Mesenchymal stem cell (in vitro differentiated cells and primary cell): ENCODE results near the gene SOCS1.
"Not testable (repeated sequence)": the region's sequence is repeated elsewhere in the genome, so short reads cannot be mapped to it uniquely, and the experiment has no call there.

Experiments
- DNase-seq: peaks from one replicate; pipeline ENCODE4 v3.0.0-alpha.2; 2013
- H2AFZ ChIP-seq: one replicate; pipeline ENCODE4 v1.6.1; 2013; ENCODE audit warnings: low read depth, mild to moderate bottlenecking, control low read depth, inconsistent platforms, low read length, moderate library complexity
- H2AK5ac ChIP-seq: 2 replicates; pipeline ENCODE4 v1.6.1; 2013; ENCODE audit warnings: low read length, moderate library complexity, mild to moderate bottlenecking, inconsistent platforms; ENCODE audit not compliant: severe bottlenecking
- H2BK120ac ChIP-seq: one replicate; pipeline ENCODE4 v1.6.1; 2013; ENCODE audit warnings: low read depth, mild to moderate bottlenecking, inconsistent platforms, low read length, moderate library complexity
- H2BK12ac ChIP-seq, 2 experiments: one replicate each; pipeline ENCODE4 v1.6.1; 2013; ENCODE audit warnings: inconsistent platforms in 2 of 2, low read length in 2 of 2, mild to moderate bottlenecking in 2 of 2, moderate library complexity in 2 of 2, control low read depth in 1 of 2
- H2BK15ac ChIP-seq: one replicate; pipeline ENCODE4 v1.6.1; 2013; ENCODE audit warnings: mild to moderate bottlenecking, low read depth, inconsistent platforms; ENCODE audit not compliant: poor library complexity, severe bottlenecking
- H2BK5ac ChIP-seq: 2 replicates; pipeline ENCODE4 v1.6.1; 2013; ENCODE audit warnings: low read depth, mild to moderate bottlenecking, low read length, control low read depth, inconsistent platforms; ENCODE audit not compliant: poor library complexity, severe bottlenecking
- H3K14ac ChIP-seq, 2 experiments: one replicate each; pipeline ENCODE4 v1.6.1; 2013; ENCODE audit warnings: inconsistent platforms in 2 of 2, low read length in 2 of 2, control low read depth in 1 of 2, mild to moderate bottlenecking in 1 of 2, moderate library complexity in 1 of 2
- H3K18ac ChIP-seq, 2 experiments: one replicate each; pipeline ENCODE4 v1.6.1; 2013; ENCODE audit warnings: inconsistent platforms in 2 of 2, low read length in 2 of 2, control low read depth in 1 of 2, low read depth in 1 of 2, mild to moderate bottlenecking in 1 of 2
- H3K23ac ChIP-seq, 2 experiments: one replicate each; pipeline ENCODE4 v1.6.1; 2013; ENCODE audit warnings: inconsistent platforms in 2 of 2, low read length in 2 of 2, mild to moderate bottlenecking in 2 of 2, moderate library complexity in 2 of 2, control low read depth in 1 of 2
- H3K27ac ChIP-seq: 2 replicates; pipeline ENCODE4 v1.5.1; 2013; ENCODE audit warnings: mild to moderate bottlenecking, moderate library complexity, low read length, control low read depth, inconsistent platforms; ENCODE audit not compliant: poor library complexity, severe bottlenecking
- H3K27me3 ChIP-seq, 2 experiments: 2 replicates each; pipeline versions ENCODE4 v1.6.1 to v1.7.0; 2013; ENCODE audit warnings: low read length in 2 of 2, mild to moderate bottlenecking in 2 of 2, moderate library complexity in 2 of 2, control low read depth in 1 of 2, inconsistent platforms in 1 of 2; ENCODE audit not compliant: control insufficient read depth in 1 of 2, insufficient read depth in 1 of 2
- H3K36me3 ChIP-seq, 2 experiments: 2 replicates each; pipeline versions ENCODE4 v1.6.1 to v1.7.0; 2013; ENCODE audit warnings: low read length in 2 of 2, control low read depth in 1 of 2, inconsistent platforms in 1 of 2, low read depth in 1 of 2, mild to moderate bottlenecking in 1 of 2; ENCODE audit not compliant: insufficient read depth in 2 of 2, control insufficient read depth in 1 of 2
- H3K4ac ChIP-seq, 2 experiments: one replicate each; pipeline ENCODE4 v1.6.1; 2013; ENCODE audit warnings: inconsistent platforms in 2 of 2, low read length in 2 of 2, mild to moderate bottlenecking in 2 of 2, moderate library complexity in 2 of 2, control low read depth in 1 of 2, low read depth in 1 of 2
- H3K4me1 ChIP-seq: 2 replicates; pipeline ENCODE4 v1.6.1; 2013; ENCODE audit warnings: low read depth, low read length, control low read depth; ENCODE audit not compliant: control insufficient read depth, insufficient read depth
- H3K4me2 ChIP-seq: 2 replicates; pipeline ENCODE4 v1.6.1; 2013; ENCODE audit warnings: low read length, mild to moderate bottlenecking, inconsistent platforms; ENCODE audit not compliant: poor library complexity, severe bottlenecking
- H3K4me3 ChIP-seq, 2 experiments: 2 replicates each; pipeline versions ENCODE4 v1.5.1 to v1.7.0; 2013; ENCODE audit warnings: low read length in 2 of 2, mild to moderate bottlenecking in 2 of 2, control low read depth in 1 of 2, low read depth in 1 of 2; ENCODE audit not compliant: insufficient read depth in 1 of 2
- H3K79me1 ChIP-seq: replicated peaks from 2 replicates; pipeline ENCODE4 v1.6.1; 2013; ENCODE audit warnings: mild to moderate bottlenecking, control low read depth, low read length, inconsistent platforms; ENCODE audit not compliant: poor library complexity, severe bottlenecking
- H3K9ac ChIP-seq: 2 replicates; pipeline ENCODE4 v1.7.0; 2013; ENCODE audit warnings: mild to moderate bottlenecking, low read length, moderate library complexity
- H3K9me3 ChIP-seq: 2 replicates; pipeline ENCODE4 v1.7.0; 2013; ENCODE audit warnings: mild to moderate bottlenecking, low read length; ENCODE audit not compliant: control insufficient read depth
- H4K8ac ChIP-seq: one replicate; pipeline ENCODE4 v1.6.1; 2013; ENCODE audit warnings: inconsistent platforms, mild to moderate bottlenecking, low read length, moderate library complexity
- H4K91ac ChIP-seq: one replicate; pipeline ENCODE4 v1.6.1; 2013; ENCODE audit warnings: mild to moderate bottlenecking, low read length, inconsistent platforms
- WGBS: methylation state at CpG from one replicate; pipeline ENCODE4 v1.1.7; 2013; ENCODE audit warnings: mixed read lengths; 5-methylcytosine and 5-hydroxymethylcytosine counted together

Gene SOCS1

DNA sequence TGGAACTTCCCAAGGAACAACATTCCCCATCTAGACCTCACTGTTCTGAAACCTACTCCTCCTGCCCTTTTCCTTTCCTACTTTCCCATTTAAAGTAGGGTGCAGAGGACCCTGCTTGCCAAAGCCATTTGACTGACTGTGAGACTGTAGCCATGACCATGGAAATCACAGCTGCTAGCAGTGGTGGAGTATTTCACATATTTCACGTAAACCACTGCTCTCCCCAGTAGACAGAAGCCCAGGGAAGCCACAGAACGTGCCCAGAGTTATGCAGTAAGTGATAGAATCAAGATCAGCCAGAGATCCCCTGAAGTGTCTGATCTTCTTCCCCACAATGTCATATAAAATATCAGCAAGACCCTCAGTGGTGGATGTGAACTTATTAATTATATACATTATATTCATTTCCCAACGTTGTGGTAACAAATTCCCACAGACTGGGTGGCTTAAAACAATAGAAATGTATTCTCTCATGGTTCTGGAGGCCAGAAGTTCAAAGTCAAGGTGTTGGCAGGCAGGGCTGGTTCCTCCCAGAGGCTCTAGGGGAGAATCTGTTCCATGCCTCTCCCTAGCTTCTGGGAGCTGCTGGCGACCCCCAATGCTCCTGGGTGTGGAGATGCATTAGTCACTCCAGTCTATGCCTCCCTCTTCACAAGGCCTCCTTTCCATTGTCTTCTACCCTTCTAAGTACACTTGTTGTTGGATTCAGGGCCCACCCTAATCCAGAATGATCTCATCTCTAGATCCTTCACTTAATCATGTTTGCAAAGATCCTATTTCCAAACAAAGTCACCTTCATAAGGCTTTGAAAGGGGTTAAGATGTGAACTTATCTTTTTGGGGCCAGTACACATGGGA, 45.9 kb upstream of the SOCS1 start:
- Histone ChIP-seq H2BK120ac (no peak overlapping the region), H4K8ac (no peak overlapping the region), H3K4me3 (no peak overlapping the region), H2BK12ac (no peak overlapping the region), H3K4me1 (peaks cover 18% of the 10 kb centered on the region), H3K14ac (no peak overlapping the region), H3K9ac (no peak overlapping the region), H3K79me1 (no peaks in the 10 kb centered on the region), H3K4ac (no peak overlapping the region), H2AFZ (no peak overlapping the region), H2AK5ac (peak overlapping the region; percentile 56), H3K36me3 (no peaks in the 10 kb centered on the region), H4K91ac (no peak overlapping the region), H2BK5ac (no peak overlapping the region), H3K27me3 (peaks cover 0 to 4% of the 10 kb centered on the region in 2 experiments), H2BK15ac (no peak overlapping the region), H3K27ac (no peak overlapping the region), H3K23ac (no peak overlapping the region), H3K4me2 (no peak overlapping the region), H3K18ac (no peak overlapping the region), H3K9me3 (no peaks in the 10 kb centered on the region)
- WGBS: 65% methylated on average over 2 of the region's 4 CpGs
- no peak for DNase-seq

DNA sequence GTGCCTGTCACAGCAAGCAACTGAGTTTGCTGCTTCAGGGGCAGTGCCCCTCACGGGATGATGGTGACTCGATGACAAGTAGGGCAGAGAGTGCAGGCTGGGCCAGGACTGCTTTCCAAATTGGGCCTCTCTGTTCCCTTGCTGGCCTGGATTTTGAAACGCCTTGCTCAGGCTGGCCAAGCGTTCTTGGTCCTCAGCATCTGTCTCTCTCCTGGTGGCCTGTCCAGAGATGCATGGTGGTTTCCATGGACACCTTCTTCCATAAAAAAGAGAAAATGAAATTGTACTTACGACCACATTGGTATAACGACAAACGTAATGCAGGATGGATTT, 44.5 kb upstream of the SOCS1 start:
- H3K9ac ChIP-seq: no peak overlapping the region
- no peak for DNase-seq
- WGBS: 96% methylated on average over 7 of the region's 7 CpGs

DNA sequence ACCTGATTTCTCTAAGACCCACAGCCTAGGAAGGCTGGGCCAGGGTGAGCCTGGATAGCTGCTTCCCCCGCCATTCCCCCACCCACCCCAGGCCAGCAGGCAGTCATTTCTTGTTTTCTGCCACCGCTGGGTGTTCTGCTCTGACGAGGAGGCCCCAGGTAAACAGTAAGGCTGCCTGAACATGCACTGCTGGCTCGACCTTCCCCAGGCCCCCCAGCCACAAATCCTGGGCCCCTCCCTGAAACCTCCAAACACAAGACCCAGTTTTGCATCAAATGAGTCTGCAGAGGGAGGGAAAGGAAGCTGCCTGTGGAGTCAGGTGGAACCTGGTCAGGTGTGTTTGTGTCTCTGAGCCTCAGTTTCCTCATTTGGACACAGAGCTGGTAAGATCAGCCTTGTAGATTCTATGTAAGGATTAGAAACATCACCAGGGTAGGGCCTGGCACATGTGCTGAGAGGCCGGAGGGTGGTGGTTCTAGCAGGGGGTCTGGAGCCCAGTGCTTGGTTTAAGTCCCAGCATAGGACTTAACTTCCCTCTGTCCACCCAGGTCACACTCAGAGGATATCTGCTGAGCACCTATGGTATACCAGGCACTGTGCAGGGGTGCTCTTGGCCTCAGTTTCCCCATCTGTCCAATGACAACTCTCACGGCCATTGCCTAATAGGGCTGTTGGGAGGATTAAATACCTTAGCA, 44.0 kb upstream of the SOCS1 start:
- no peak overlapping the region for H2BK5ac ChIP-seq
- H4K91ac ChIP-seq: no peak overlapping the region

More for the DNA sequence above, 44.5 kb upstream of the SOCS1 start:
- Histone ChIP-seq H3K18ac (no peak overlapping the region), H3K4me2 (no peak overlapping the region), H2BK15ac (no peak overlapping the region), H3K4me1 (peaks cover 26% of the 10 kb centered on the region), H3K36me3 (no peaks in the 10 kb centered on the region), H3K14ac (no peak overlapping the region), H3K4me3 (no peak overlapping the region), H3K23ac (no peak overlapping the region), H2BK12ac (no peak overlapping the region), H3K27me3 (peaks cover 0 to 4% of the 10 kb centered on the region in 2 experiments), H4K91ac (no peak overlapping the region), H3K9me3 (no peaks in the 10 kb centered on the region), H3K79me1 (no peaks in the 10 kb centered on the region), H2BK120ac (no peak overlapping the region), H2AK5ac (peak overlapping the region; percentile 24), H2AFZ (no peak overlapping the region), H4K8ac (no peak overlapping the region), H3K4ac (no peak overlapping the region), H3K27ac (no peak overlapping the region), H2BK5ac (no peak overlapping the region)

DNA sequence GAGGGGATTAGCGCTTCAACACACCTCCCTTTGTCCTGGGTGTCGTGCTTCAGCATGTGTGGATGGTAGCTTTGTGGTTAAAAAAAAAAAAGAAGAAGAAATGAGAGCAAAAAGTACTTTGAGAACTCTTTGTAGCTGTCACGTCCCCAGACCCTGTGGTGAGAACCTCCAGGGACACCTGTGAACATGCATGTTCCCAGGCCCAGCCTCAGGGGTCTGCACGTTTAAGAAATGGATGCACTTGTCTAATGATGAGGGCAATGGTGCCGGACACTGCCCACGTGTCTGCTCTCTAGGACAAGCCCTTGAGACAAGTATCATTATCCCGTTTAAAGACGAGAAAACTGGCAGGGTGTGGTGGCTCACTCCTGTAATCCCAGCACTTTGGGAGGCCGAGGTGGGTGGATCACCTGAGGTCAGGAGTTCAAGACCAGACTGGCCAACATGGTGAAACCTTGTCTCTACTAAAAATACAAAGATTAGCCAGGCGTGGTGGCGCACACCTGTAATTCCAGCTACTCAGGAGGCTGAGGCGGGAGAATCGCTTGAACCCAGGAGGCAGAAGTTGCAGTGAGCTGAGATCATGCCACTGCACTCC, 43.0 kb upstream of the SOCS1 start:
- H3K23ac ChIP-seq, DNase-seq, H3K79me1 ChIP-seq, H3K27me3 ChIP-seq, H3K9ac ChIP-seq, H3K36me3 ChIP-seq, H2BK15ac ChIP-seq, H4K91ac ChIP-seq, H3K4me3 ChIP-seq, H2AK5ac ChIP-seq, H2AFZ ChIP-seq, H2BK5ac ChIP-seq, H3K9me3 ChIP-seq, H3K4me2 ChIP-seq, H2BK120ac ChIP-seq, H3K18ac ChIP-seq, H4K8ac ChIP-seq, H3K27ac ChIP-seq, H3K14ac ChIP-seq, H3K4ac ChIP-seq: not testable (repeated sequence)
- 90% methylated on average over 13 of the region's 13 CpGs for WGBS
- Histone ChIP-seq H2BK12ac (peak overlapping the region in 1 of 2 experiments; percentile 49), H3K4me1 (peaks cover 24% of the 10 kb centered on the region)

More for the DNA sequence above, 44.0 kb upstream of the SOCS1 start:
- Histone ChIP-seq H3K36me3 (no peaks in the 10 kb centered on the region), H3K23ac (no peak overlapping the region), H2BK120ac (no peak overlapping the region), H4K8ac (no peak overlapping the region), H2BK15ac (no peak overlapping the region), H3K79me1 (no peaks in the 10 kb centered on the region), H3K27me3 (peaks cover 0 to 4% of the 10 kb centered on the region in 2 experiments), H3K9me3 (no peaks in the 10 kb centered on the region), H3K4me3 (no peak overlapping the region), H3K18ac (no peak overlapping the region), H3K14ac (no peak overlapping the region), H2BK12ac (no peak overlapping the region), H3K4ac (no peak overlapping the region), H3K4me1 (peaks cover 26% of the 10 kb centered on the region), H3K27ac (no peak overlapping the region), H2AK5ac (peak overlapping the region; percentile 24), H2AFZ (no peak overlapping the region), H3K9ac (no peak overlapping the region), H3K4me2 (no peak overlapping the region)
- 100% methylated on average over 4 of the region's 6 CpGs for WGBS
- DNase-seq: no peak
